ENCODE results near the gene CDH6. TPM values are rescaled to one million over a fixed set of nuclear protein-coding genes. Genes with fewer than 3 reads are reported as not detected.

Gene CDH6
- total and polyA plus RNA-seq, 2 donors (not counting 1 experiment from before 2014, with no cell fraction given): not detected

DNA sequence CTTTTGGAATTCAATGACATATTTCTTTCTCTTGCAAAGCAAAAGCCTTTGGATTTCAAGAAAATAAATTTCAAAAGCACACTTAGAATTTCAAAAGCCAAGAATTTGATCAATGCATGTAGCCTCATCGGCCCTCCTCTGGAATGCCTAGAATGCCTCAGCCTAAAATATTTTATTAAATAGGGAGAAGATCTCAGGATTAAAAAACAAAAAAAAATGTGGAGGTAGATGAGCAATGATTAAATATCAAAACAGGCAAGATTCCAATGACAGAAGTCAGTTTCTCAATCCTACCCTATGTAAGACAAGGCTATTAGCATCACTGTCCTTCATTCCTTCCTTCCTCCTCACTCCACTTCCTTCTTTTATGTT is 169.0 kb downstream of the CDH6 start:
- H3K27me3 Mint-ChIP-seq: peaks cover 2% of the 10 kb centered on the region
- Histone ChIP-seq H3K27ac (ENCODE audit: low read length in 2 of 2) (no peak overlapping the region), H3K9ac (ENCODE audit: low read length) (no peak overlapping the region), H2AFZ (ENCODE audit: insufficient read depth, low read depth, low read length, poor library complexity, severe bottlenecking) (no peak overlapping the region), H3K27me3 (replicated peaks in 1 of 4; ENCODE audit: control extremely low read depth in 1 of 4, control insufficient read depth in 3 of 4, insufficient read depth in 4 of 4, low read length in 3 of 4) (peaks cover 0 to 6% (median 0%) of the 10 kb centered on the region in 4 experiments), H3K9me3 (ENCODE audit: control extremely low read depth in 1 of 3, control insufficient read depth in 2 of 3, insufficient read depth in 1 of 3, low read length in 2 of 3) (peaks cover 0 to 3% (median 0%) of the 10 kb centered on the region in 3 donors), H3K4me3 (ENCODE audit: control extremely low read depth in 1 of 5, extremely low read depth in 1 of 5, insufficient read depth in 1 of 5, low read depth in 2 of 5, low read length in 4 of 5) (no peak overlapping the region), H3K36me3 (replicated peaks in 1 of 2; ENCODE audit: control extremely low read depth in 1 of 2, control insufficient read depth in 1 of 2, extremely low read depth in 1 of 2, insufficient read depth in 2 of 2, low read length in 1 of 2) (no peaks in the 10 kb centered on the region), H4K20me1 (ENCODE audit: control insufficient read depth, insufficient read depth, low read length, poor library complexity, severe bottlenecking) (no peaks in the 10 kb centered on the region), H3K79me2 (ENCODE audit: control insufficient read depth, insufficient read depth, low read length) (no peaks in the 10 kb centered on the region), H3K4me2 (replicated peaks; ENCODE audit: low read depth, low read length, poor library complexity, severe bottlenecking) (no peak overlapping the region), H3K4me1 (ENCODE audit: control insufficient read depth in 2 of 2, insufficient read depth in 2 of 2, low read length in 2 of 2) (no peaks in the 10 kb centered on the region)
- intact Hi-C loops (cut with micrococcal nuclease): no loop called here
- ATAC-seq (ENCODE audit: low read depth) (no peak), DNase-seq (no peak)
- no peak overlapping the region for H3K27ac Mint-ChIP-seq
- ChIA-PET CTCF (no interaction called here), POLR2A (no interaction called here)
- no peaks in the 10 kb centered on the region for H3K4me1 Mint-ChIP-seq
- TF ChIP-seq, protein P1, sequence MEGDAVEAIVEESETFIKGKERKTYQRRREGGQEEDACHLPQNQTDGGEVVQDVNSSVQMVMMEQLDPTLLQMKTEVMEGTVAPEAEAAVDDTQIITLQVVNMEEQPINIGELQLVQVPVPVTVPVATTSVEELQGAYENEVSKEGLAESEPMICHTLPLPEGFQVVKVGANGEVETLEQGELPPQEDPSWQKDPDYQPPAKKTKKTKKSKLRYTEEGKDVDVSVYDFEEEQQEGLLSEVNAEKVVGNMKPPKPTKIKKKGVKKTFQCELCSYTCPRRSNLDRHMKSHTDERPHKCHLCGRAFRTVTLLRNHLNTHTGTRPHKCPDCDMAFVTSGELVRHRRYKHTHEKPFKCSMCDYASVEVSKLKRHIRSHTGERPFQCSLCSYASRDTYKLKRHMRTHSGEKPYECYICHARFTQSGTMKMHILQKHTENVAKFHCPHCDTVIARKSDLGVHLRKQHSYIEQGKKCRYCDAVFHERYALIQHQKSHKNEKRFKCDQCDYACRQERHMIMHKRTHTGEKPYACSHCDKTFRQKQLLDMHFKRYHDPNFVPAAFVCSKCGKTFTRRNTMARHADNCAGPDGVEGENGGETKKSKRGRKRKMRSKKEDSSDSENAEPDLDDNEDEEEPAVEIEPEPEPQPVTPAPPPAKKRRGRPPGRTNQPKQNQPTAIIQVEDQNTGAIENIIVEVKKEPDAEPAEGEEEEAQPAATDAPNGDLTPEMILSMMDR (IDR thresholded peaks at IDR 0.05): no peak
- no peak for TF ChIP-seq EZH2 (IDR thresholded peaks at IDR 0.05; ENCODE audit: borderline replicate concordance, insufficient read depth, low read depth, low read length, poor library complexity, severe bottlenecking)
- no peak overlapping the region for H3K4me3 Mint-ChIP-seq
- no CpG with 5 or more reads among the region's 1 CpG for WGBS (ENCODE audit: insufficient coverage)
- H3K9me3 Mint-ChIP-seq (ENCODE audit: insufficient read depth): peaks cover 4% of the 10 kb centered on the region

DNA sequence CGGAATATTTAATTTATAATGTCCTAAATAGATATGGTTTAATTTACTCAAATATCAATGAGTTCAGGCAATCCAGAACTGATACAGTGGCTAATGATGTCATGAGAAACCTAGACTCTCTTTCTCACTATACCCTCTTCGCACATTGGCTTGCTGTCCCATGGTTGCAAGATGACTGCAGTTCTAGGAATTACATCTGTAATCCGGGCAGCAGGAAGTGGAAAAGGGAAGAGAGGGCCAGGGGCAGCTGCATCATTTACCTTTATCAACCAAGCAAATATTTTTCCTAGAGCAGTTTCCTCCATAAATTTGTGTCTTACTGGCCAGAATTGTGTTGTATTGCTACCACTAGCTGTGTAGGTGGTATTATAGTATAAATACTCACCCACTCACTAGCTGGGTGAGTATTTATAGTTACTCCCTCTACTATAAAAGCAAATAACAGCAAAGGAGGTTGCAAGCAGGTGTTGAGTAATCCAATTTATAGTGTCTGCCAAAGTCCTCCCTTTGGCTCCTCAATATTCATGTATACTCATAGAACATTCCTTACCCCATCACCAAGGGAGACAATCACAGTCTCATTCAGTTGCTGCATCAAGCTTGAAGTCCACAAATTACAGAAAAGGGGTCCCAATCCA is 169.6 kb downstream of the CDH6 start:
- peaks cover 4% of the 10 kb centered on the region for H3K9me3 Mint-ChIP-seq (ENCODE audit: insufficient read depth)
- H3K9ac ChIP-seq (ENCODE audit: low read length): no peak overlapping the region
- H3K4me2 ChIP-seq (replicated peaks; ENCODE audit: low read depth, low read length, poor library complexity, severe bottlenecking): no peak overlapping the region
- peaks cover 0 to 6% (median 0%) of the 10 kb centered on the region in 4 experiments for H3K27me3 ChIP-seq (replicated peaks in 1 of 4; ENCODE audit: control extremely low read depth in 1 of 4, control insufficient read depth in 3 of 4, insufficient read depth in 4 of 4, low read length in 3 of 4)
- no peak for ATAC-seq (ENCODE audit: low read depth)
- ChIA-PET POLR2A (no interaction called here), CTCF (no interaction called here)
- H3K4me3 ChIP-seq (ENCODE audit: control extremely low read depth in 1 of 5, extremely low read depth in 1 of 5, insufficient read depth in 1 of 5, low read depth in 2 of 5, low read length in 4 of 5): no peak overlapping the region
- H3K4me1 Mint-ChIP-seq: no peaks in the 10 kb centered on the region
- H3K79me2 ChIP-seq (ENCODE audit: control insufficient read depth, insufficient read depth, low read length): no peaks in the 10 kb centered on the region
- no peak overlapping the region for H3K4me3 Mint-ChIP-seq
- no peak for DNase-seq
- TF ChIP-seq, protein P1 (IDR thresholded peaks at IDR 0.05): no peak
- no peak for TF ChIP-seq EZH2 (IDR thresholded peaks at IDR 0.05; ENCODE audit: borderline replicate concordance, insufficient read depth, low read depth, low read length, poor library complexity, severe bottlenecking)
- peaks cover 0 to 3% (median 0%) of the 10 kb centered on the region in 3 donors for H3K9me3 ChIP-seq (ENCODE audit: control extremely low read depth in 1 of 3, control insufficient read depth in 2 of 3, insufficient read depth in 1 of 3, low read length in 2 of 3)
- intact Hi-C loops (cut with micrococcal nuclease): no loop called here
- no peaks in the 10 kb centered on the region for H4K20me1 ChIP-seq (ENCODE audit: control insufficient read depth, insufficient read depth, low read length, poor library complexity, severe bottlenecking)
- H3K27ac Mint-ChIP-seq: no peak overlapping the region
- H3K27me3 Mint-ChIP-seq: peaks cover 3% of the 10 kb centered on the region
- H3K36me3 ChIP-seq (replicated peaks in 1 of 2; ENCODE audit: control extremely low read depth in 1 of 2, control insufficient read depth in 1 of 2, extremely low read depth in 1 of 2, insufficient read depth in 2 of 2, low read length in 1 of 2): no peaks in the 10 kb centered on the region
- H2AFZ ChIP-seq (ENCODE audit: insufficient read depth, low read depth, low read length, poor library complexity, severe bottlenecking): no peak overlapping the region
- no CpG with 5 or more reads among the region's 3 CpGs for WGBS (ENCODE audit: insufficient coverage)
- no peaks in the 10 kb centered on the region for H3K4me1 ChIP-seq (ENCODE audit: control insufficient read depth in 2 of 2, insufficient read depth in 2 of 2, low read length in 2 of 2)
- H3K27ac ChIP-seq (ENCODE audit: low read length in 2 of 2): no peak overlapping the region

All from B cell (primary cell).